ENCODE data around the gene PKN1. TPM values are rescaled to one million over a fixed set of nuclear protein-coding genes. Genes with fewer than 3 reads are reported as not detected.

Gene PKN1
- total and polyA plus RNA-seq, 2 donors (not counting 1 experiment from before 2014, with no cell fraction given), result 114 to 171 TPM

DNA sequence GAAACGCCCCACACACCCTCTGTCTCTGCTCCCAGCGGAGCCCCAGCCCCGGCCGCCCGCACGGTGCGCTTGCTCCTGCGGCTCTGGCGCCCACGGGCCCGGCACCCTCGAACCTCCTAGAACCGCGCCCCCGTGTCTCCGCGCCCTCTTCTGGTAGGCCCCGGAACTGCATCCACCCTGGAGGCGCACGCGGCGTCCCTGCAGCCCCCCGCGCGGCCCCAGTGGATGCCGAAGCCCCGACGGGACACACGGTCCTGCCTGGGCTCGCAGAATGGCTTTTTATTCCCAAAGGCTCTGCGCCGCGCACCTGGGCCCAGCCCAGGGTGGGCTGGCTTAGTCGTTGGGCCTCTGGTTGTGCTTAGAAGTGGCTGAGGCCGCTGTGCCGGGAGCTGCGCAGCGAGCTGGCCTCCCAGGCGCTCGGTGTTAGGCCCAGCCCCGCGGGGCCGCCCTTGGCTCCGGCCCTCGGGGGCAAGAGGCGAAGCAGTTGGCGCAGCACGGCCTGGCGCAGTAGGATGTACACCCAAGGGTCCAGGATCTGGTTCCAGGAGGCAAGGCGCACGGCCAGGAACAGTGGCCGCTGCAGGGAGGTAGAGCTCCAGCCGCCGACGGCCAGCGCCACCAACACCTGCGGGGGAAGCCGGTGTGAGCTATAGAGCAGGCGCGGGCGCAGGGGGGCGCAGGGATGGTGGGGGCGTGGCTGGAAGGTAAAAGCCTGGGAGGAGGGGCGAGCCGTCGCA, 39.3 kb downstream of the PKN1 start:
- ChIA-PET POLR2A (interaction anchor here (0.6 kb wide), 1 partner anchor 41 kb away, joined by 3 read pairs; no protein-coding TSS in a partner anchor), CTCF (interaction anchor here (0.6 to 2.6 kb wide), 19 partner anchors 11 to 335 kb away, joined by 3 to 21 read pairs (median 4); partner anchors contain the start of genes DDX39A, GIPC1 and PKN1)
- Histone ChIP-seq H3K4me2 (replicated peaks; ENCODE audit: low read depth, low read length, poor library complexity, severe bottlenecking) (peak overlapping the region; percentile 89), H3K9me3 (ENCODE audit: control extremely low read depth in 1 of 3, control insufficient read depth in 2 of 3, insufficient read depth in 1 of 3, low read length in 2 of 3) (peaks cover 0 to 6% (median 0%) of the 10 kb centered on the region in 3 donors), H3K36me3 (replicated peaks in 1 of 2; ENCODE audit: control extremely low read depth in 1 of 2, control insufficient read depth in 1 of 2, extremely low read depth in 1 of 2, insufficient read depth in 2 of 2, low read length in 1 of 2) (peaks cover 0 to 27% of the 10 kb centered on the region in 2 experiments), H3K27me3 (replicated peaks in 1 of 4; ENCODE audit: control extremely low read depth in 1 of 4, control insufficient read depth in 3 of 4, insufficient read depth in 4 of 4, low read length in 3 of 4) (peaks cover 0 to 28% (median 14%) of the 10 kb centered on the region in 4 experiments), H3K4me1 (ENCODE audit: control insufficient read depth in 2 of 2, insufficient read depth in 2 of 2, low read length in 2 of 2) (peaks cover 21 to 27% of the 10 kb centered on the region in 2 donors), H3K9ac (ENCODE audit: low read length) (peak overlapping the region; percentile 52), H4K20me1 (ENCODE audit: control insufficient read depth, insufficient read depth, low read length, poor library complexity, severe bottlenecking) (peaks cover 8% of the 10 kb centered on the region), H2AFZ (ENCODE audit: insufficient read depth, low read depth, low read length, poor library complexity, severe bottlenecking) (peak overlapping the region; percentile 59), H3K4me3 (ENCODE audit: control extremely low read depth in 1 of 5, extremely low read depth in 1 of 5, insufficient read depth in 1 of 5, low read depth in 2 of 5, low read length in 4 of 5) (peak overlapping the region in 3 of 5 experiments; percentile 24 to 46 (median 38)), H3K27ac (ENCODE audit: low read length in 2 of 2) (no peak overlapping the region), H3K79me2 (ENCODE audit: control insufficient read depth, insufficient read depth, low read length) (no peaks in the 10 kb centered on the region)
- TF ChIP-seq EZH2 (IDR thresholded peaks at IDR 0.05; ENCODE audit: borderline replicate concordance, insufficient read depth, low read depth, low read length, poor library complexity, severe bottlenecking), result no peak
- TF ChIP-seq, protein P1, sequence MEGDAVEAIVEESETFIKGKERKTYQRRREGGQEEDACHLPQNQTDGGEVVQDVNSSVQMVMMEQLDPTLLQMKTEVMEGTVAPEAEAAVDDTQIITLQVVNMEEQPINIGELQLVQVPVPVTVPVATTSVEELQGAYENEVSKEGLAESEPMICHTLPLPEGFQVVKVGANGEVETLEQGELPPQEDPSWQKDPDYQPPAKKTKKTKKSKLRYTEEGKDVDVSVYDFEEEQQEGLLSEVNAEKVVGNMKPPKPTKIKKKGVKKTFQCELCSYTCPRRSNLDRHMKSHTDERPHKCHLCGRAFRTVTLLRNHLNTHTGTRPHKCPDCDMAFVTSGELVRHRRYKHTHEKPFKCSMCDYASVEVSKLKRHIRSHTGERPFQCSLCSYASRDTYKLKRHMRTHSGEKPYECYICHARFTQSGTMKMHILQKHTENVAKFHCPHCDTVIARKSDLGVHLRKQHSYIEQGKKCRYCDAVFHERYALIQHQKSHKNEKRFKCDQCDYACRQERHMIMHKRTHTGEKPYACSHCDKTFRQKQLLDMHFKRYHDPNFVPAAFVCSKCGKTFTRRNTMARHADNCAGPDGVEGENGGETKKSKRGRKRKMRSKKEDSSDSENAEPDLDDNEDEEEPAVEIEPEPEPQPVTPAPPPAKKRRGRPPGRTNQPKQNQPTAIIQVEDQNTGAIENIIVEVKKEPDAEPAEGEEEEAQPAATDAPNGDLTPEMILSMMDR (IDR thresholded peaks at IDR 0.05), result peak; percentile 99
- intact Hi-C loops (cut with micrococcal nuclease), result loop anchor here (1.0 to 2.0 kb wide), 3 partner anchors 40 to 336 kb away; partner anchors contain the start of genes ASF1B and DDX39A
- peaks cover 28% of the 10 kb centered on the region for H3K27me3 Mint-ChIP-seq
- peaks cover 27% of the 10 kb centered on the region for H3K4me1 Mint-ChIP-seq
- H3K9me3 Mint-ChIP-seq (ENCODE audit: insufficient read depth), result no peaks in the 10 kb centered on the region
- ATAC-seq (ENCODE audit: low read depth), result peak; percentile 83
- H3K27ac Mint-ChIP-seq, result no peak overlapping the region
- WGBS (ENCODE audit: insufficient coverage), result 4% methylated on average over 66 of the region's 66 CpGs
- H3K4me3 Mint-ChIP-seq, result peak overlapping the region; percentile 61
- DNase-seq, result peak; percentile 87

Data from B cell (primary cell).